PFSK-1 (cell line): ENCODE data around the gene ZBTB24.

ENCODE experiments used
- TAF1 ChIP-seq: IDR thresholded peaks from 2 replicates; pipeline ENCODE4 v1.6.1; 2012; ENCODE audit warnings: low read length, control low read depth, borderline replicate concordance; ENCODE audit not compliant: insufficient read depth
- TF ChIP-seq, protein P1 (sequence below), 2 experiments: IDR thresholded peaks; 2 replicates each; pipeline versions ENCODE4 v1.6.1 to v1.8.0; 2011 to 2012; ENCODE audit warnings: low read depth in 2 of 2, low read length in 2 of 2, control low read depth in 1 of 2, inconsistent platforms in 1 of 2, mild to moderate bottlenecking in 1 of 2, moderate library complexity in 1 of 2; ENCODE audit not compliant: insufficient read depth in 1 of 2

GRCh38 chr6:109506841-109507240, 23.8 kb upstream of the ZBTB24 start:
- no peak for TF ChIP-seq TAF1
- TF ChIP-seq, protein P1, sequence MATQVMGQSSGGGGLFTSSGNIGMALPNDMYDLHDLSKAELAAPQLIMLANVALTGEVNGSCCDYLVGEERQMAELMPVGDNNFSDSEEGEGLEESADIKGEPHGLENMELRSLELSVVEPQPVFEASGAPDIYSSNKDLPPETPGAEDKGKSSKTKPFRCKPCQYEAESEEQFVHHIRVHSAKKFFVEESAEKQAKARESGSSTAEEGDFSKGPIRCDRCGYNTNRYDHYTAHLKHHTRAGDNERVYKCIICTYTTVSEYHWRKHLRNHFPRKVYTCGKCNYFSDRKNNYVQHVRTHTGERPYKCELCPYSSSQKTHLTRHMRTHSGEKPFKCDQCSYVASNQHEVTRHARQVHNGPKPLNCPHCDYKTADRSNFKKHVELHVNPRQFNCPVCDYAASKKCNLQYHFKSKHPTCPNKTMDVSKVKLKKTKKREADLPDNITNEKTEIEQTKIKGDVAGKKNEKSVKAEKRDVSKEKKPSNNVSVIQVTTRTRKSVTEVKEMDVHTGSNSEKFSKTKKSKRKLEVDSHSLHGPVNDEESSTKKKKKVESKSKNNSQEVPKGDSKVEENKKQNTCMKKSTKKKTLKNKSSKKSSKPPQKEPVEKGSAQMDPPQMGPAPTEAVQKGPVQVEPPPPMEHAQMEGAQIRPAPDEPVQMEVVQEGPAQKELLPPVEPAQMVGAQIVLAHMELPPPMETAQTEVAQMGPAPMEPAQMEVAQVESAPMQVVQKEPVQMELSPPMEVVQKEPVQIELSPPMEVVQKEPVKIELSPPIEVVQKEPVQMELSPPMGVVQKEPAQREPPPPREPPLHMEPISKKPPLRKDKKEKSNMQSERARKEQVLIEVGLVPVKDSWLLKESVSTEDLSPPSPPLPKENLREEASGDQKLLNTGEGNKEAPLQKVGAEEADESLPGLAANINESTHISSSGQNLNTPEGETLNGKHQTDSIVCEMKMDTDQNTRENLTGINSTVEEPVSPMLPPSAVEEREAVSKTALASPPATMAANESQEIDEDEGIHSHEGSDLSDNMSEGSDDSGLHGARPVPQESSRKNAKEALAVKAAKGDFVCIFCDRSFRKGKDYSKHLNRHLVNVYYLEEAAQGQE (IDR thresholded peaks at IDR 0.05; ENCODE audit: insufficient read depth in 1 of 2, low read depth in 2 of 2, low read length in 2 of 2), result no peak
